Measurements from ENCODE around the gene LPXN. TPM values are rescaled to one million over a fixed set of nuclear protein-coding genes. Genes with fewer than 3 reads are reported as not detected.

The LPXN gene
- total and polyA plus RNA-seq, 10 of the 15 experiments (the other 5 are each of a cell fraction or from before 2014, with no cell fraction given) = 131 to 349 (median 201) TPM

- TF ChIP-seq KDM1A (IDR thresholded peaks at IDR 0.05; ENCODE audit: borderline replicate concordance) = no peak
- 0 out of 2 replicates have a peak, but pooled peaks have one; percentile 26 for TF ChIP-seq RFX5 (IDR thresholded peaks at IDR 0.05; ENCODE audit: low read depth, low read length)
- no peak for TF ChIP-seq FOS (IDR thresholded peaks at IDR 0.05; ENCODE audit: borderline replicate concordance, extremely low read depth, insufficient read length)
- peak; percentile 55 for TF ChIP-seq MEF2A (IDR thresholded peaks at IDR 0.05; ENCODE audit: insufficient read depth, low read depth, low read length)
- no peak for TF ChIP-seq NR2C2 (IDR thresholded peaks at IDR 0.05; ENCODE audit: borderline replicate concordance, control insufficient read depth, insufficient read length, low read depth)
- peak; percentile 82 for TF ChIP-seq YY1 (IDR thresholded peaks at IDR 0.05; ENCODE audit: low read depth, low read length)
- peak; percentile 51; the same call in 1 of the 2 replicates for TF ChIP-seq TBL1XR1 (IDR thresholded peaks at IDR 0.05; ENCODE audit: low read depth, low read length)
- no peak for TF ChIP-seq IRF5 (IDR thresholded peaks at IDR 0.05; ENCODE audit: borderline replicate concordance)
- TF ChIP-seq POU2F2 (IDR thresholded peaks at IDR 0.05; ENCODE audit: borderline replicate concordance, low read depth, low read length) = peak; percentile 86; the same call in 2 of the 3 replicates
- TF ChIP-seq TCF3 (IDR thresholded peaks at IDR 0.05; ENCODE audit: borderline replicate concordance, insufficient read depth, low read depth, low read length) = peak; percentile 78
- TF ChIP-seq RAD21 (IDR thresholded peaks at IDR 0.05; ENCODE audit: insufficient read depth, low read depth, low read length) = peak; percentile 24; the same call in 1 of the 2 replicates
- no peak; the same call in none of the 2 replicates for TF ChIP-seq BACH1 (IDR thresholded peaks at IDR 0.05; ENCODE audit: borderline replicate concordance)
- peak; percentile 83 for TF ChIP-seq CHD2 (IDR thresholded peaks at IDR 0.05; ENCODE audit: borderline replicate concordance, low read depth, low read length)
- 0 out of 2 replicates have a peak, but pooled peaks have one; percentile 59 for TF ChIP-seq CHD1 (IDR thresholded peaks at IDR 0.05; ENCODE audit: low read depth, low read length)
- TF ChIP-seq LARP7 (IDR thresholded peaks at IDR 0.05) = peak; percentile 99
- TF ChIP-seq STAT1 (conservative IDR thresholded peaks at IDR 0.05) = 0 out of 2 replicates have a peak, but pooled peaks have one; percentile 51
- peak; percentile 25; the same call in 1 of the 2 replicates for TF ChIP-seq YBX1 (IDR thresholded peaks at IDR 0.05)
- TF ChIP-seq IRF4 (IDR thresholded peaks at IDR 0.05; ENCODE audit: low read depth, low read length) = peak; percentile 68
- TF ChIP-seq ZNF24 (IDR thresholded peaks at IDR 0.05) = no peak
- no peak for TF ChIP-seq FOXK2 (IDR thresholded peaks at IDR 0.05)
- TF ChIP-seq HSF1 (IDR thresholded peaks at IDR 0.05; ENCODE audit: low read depth, low read length) = 0 out of 2 replicates have a peak, but pooled peaks have one; percentile 38
- no peak for TF ChIP-seq CHD4 (IDR thresholded peaks at IDR 0.05)
- peak in 1 of 2 experiments; percentile 71; a peak in 2 of 3 replicates for TF ChIP-seq EGR1 (IDR thresholded peaks at IDR 0.05; ENCODE audit: borderline replicate concordance in 1 of 2, low read depth in 2 of 2, low read length in 2 of 2)
- no peak for TF ChIP-seq KAT2A (conservative IDR thresholded peaks at IDR 0.05; ENCODE audit: control insufficient read depth, low read depth, low read length)
- no peak for TF ChIP-seq BCL11A (IDR thresholded peaks at IDR 0.05; ENCODE audit: low read depth, low read length)
- TF ChIP-seq SMAD5 (IDR thresholded peaks at IDR 0.05; ENCODE audit: low read depth) = peak; percentile 35; the same call in 1 of the 2 replicates
- TF ChIP-seq ASH2L (IDR thresholded peaks at IDR 0.05; ENCODE audit: borderline replicate concordance, low read depth) = no peak
Measured at GRCh38 chr11:58579192-58580129, 3.8 kb upstream of the LPXN start (continued).

Measured in GM12878 (cell line).